ENCODE data around the gene RNF222. TPM values are rescaled to one million over a fixed set of nuclear protein-coding genes. Genes with fewer than 3 reads are reported as not detected.
"Not testable (repeated sequence)": the region's sequence is repeated elsewhere in the genome, so short reads cannot be mapped to it uniquely, and the experiment has no call there.

RNF222 gene
- total and polyA plus RNA-seq, 10 of the 15 experiments (the other 5 are each of a cell fraction or from before 2014, with no cell fraction given), result not detected

DNA sequence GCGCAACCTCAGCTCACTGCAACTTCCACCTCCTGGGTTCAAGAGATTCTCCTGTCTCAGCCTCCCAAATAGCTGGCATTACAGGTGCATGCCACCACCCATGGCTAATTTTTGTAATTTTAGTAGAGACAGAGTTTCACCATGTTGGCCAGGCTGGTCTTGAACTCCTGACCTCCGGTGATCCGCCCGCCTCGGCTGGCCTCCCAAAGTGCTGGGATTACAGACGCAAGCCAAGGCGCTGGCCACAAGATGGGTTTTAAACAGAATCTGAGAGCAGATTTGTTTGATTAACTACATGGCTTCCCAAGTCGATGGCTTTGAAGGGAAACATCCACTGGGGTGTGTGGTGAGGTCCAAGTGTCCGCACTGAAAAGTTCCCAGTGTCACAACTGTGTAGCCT is 3.1 kb downstream of the RNF222 start:
- CTCF ChIA-PET, result interaction anchor here (0.7 to 1.2 kb wide), 2 partner anchors 15 to 16 kb away, joined by 3 to 6 read pairs; no protein-coding TSS in a partner anchor
- RAD21 ChIA-PET (ENCODE audit: unreplicated experiment), result interaction anchor here (1.1 kb wide), 1 partner anchor 16 kb away, joined by 3 read pairs; no protein-coding TSS in a partner anchor
- in situ Hi-C loops (cut with MboI); H3K4me2 ChIP-seq (ENCODE audit: control insufficient read depth, insufficient read depth); H3K27me3 ChIP-seq (replicated peaks in 1 of 2; ENCODE audit: control insufficient read depth in 2 of 2, insufficient read depth in 2 of 2, low read length in 1 of 2); intact Hi-C loops (cut with micrococcal nuclease; ENCODE audit: unreplicated experiment); H3K4me3 ChIP-seq; H4K20me1 ChIP-seq (ENCODE audit: control insufficient read depth, insufficient read depth); H3K9ac ChIP-seq (ENCODE audit: control insufficient read depth, insufficient read depth, low read length); DNase-seq (ENCODE audit: low read depth, low spot score); H3K9me3 ChIP-seq (replicated peaks; ENCODE audit: control insufficient read depth, insufficient read depth, low read length); FAIRE-seq; H3K27ac ChIP-seq (ENCODE audit: control insufficient read depth, insufficient read depth); H3K36me3 ChIP-seq (ENCODE audit: control insufficient read depth in 2 of 2, insufficient read depth in 2 of 2, low read length in 1 of 2); BruUV-seq (replicated peaks); H2AFZ ChIP-seq (ENCODE audit: control insufficient read depth, low read depth, low read length); POLR2A ChIA-PET; H3K4me1 ChIP-seq (ENCODE audit: control insufficient read depth, insufficient read depth, low read length); ATAC-seq; H3K79me2 ChIP-seq (ENCODE audit: control insufficient read depth, insufficient read depth, low read length): not testable (repeated sequence)
- SMC1A ChIA-PET (ENCODE audit: uncharacterized antibody, unreplicated experiment), result interaction anchor here (0.7 kb wide), 1 partner anchor 65 kb away, joined by 3 read pairs; no protein-coding TSS in a partner anchor
- 90% methylated on average over 9 of the region's 9 CpGs for WGBS (ENCODE audit: insufficient coverage, insufficient replicate concordance, low lambda C conversion rate, missing lambda C conversion rate)

GRCh38 chr17:8393470-8394231 is 4.0 kb downstream of the RNF222 start:
- H3K4me3 ChIP-seq, result no peak overlapping the region
- intact Hi-C loops (cut with micrococcal nuclease; ENCODE audit: unreplicated experiment), result no loop called here
- no peak overlapping the region for H3K4me2 ChIP-seq (ENCODE audit: control insufficient read depth, insufficient read depth)
- no peak overlapping the region for H3K27ac ChIP-seq (ENCODE audit: control insufficient read depth, insufficient read depth)
- CTCF ChIA-PET, result interaction anchor here (0.6 to 0.7 kb wide), 2 partner anchors 16 to 93 kb away, joined by 3 to 6 read pairs; no protein-coding TSS in a partner anchor
- BruUV-seq (replicated peaks), result no TSS peak
- no peaks in the 10 kb centered on the region for H3K79me2 ChIP-seq (ENCODE audit: control insufficient read depth, insufficient read depth, low read length)
- FAIRE-seq (no peak), ATAC-seq (no peak), DNase-seq (ENCODE audit: low read depth, low spot score) (no peak)
- no peak overlapping the region for H3K9ac ChIP-seq (ENCODE audit: control insufficient read depth, insufficient read depth, low read length)
- H3K27me3 ChIP-seq (replicated peaks in 1 of 2; ENCODE audit: control insufficient read depth in 2 of 2, insufficient read depth in 2 of 2, low read length in 1 of 2), result peaks cover 0 to 2% of the 10 kb centered on the region in 2 experiments; a peak in 1 of 4 replicates
- SMC1A ChIA-PET (ENCODE audit: uncharacterized antibody, unreplicated experiment), result no interaction called here
- in situ Hi-C loops (cut with MboI), result no loop called here
- no peaks in the 10 kb centered on the region for H3K4me1 ChIP-seq (ENCODE audit: control insufficient read depth, insufficient read depth, low read length)
- H3K9me3 ChIP-seq (replicated peaks; ENCODE audit: control insufficient read depth, insufficient read depth, low read length), result no peaks in the 10 kb centered on the region
- POLR2A ChIA-PET, result no interaction called here
- TF ChIP-seq ZBTB33 (IDR thresholded peaks at IDR 0.05), result no peak
- peak; percentile 44; the same call in 1 of the 2 replicates for TF ChIP-seq CREB1 (IDR thresholded peaks at IDR 0.05; ENCODE audit: low read depth)
- RAD21 ChIA-PET (ENCODE audit: unreplicated experiment), result interaction anchor here (1.1 kb wide), 1 partner anchor 17 kb away, joined by 3 read pairs; no protein-coding TSS in a partner anchor
- WGBS (ENCODE audit: insufficient coverage, insufficient replicate concordance, low lambda C conversion rate, missing lambda C conversion rate), result 50% methylated on average over 8 of the region's 8 CpGs
- H4K20me1 ChIP-seq (ENCODE audit: control insufficient read depth, insufficient read depth), result no peaks in the 10 kb centered on the region
- no peaks in the 10 kb centered on the region for H3K36me3 ChIP-seq (ENCODE audit: control insufficient read depth in 2 of 2, insufficient read depth in 2 of 2, low read length in 1 of 2)
- H2AFZ ChIP-seq (ENCODE audit: control insufficient read depth, low read depth, low read length), result peak overlapping the region; percentile 31
